GM12878 (cell line): ENCODE results near the gene ZNF239. TPM values are rescaled to one million over a fixed set of nuclear protein-coding genes. Genes with fewer than 3 reads are reported as not detected.

Experiments
- ATAC-seq: fragments of 200-7000 bp; cut with Tn5 transposase; 3 replicates; pipeline ENCODE4 v1.9.1; 2020; ENCODE audit warnings: mild to moderate bottlenecking, moderate library complexity
- BruUV-seq: library from RNA; stranded (reverse); fragments of 400-500 nt; replicated peaks from 2 replicates; lab custom pipeline; 2021; lab: Mats Ljungman, UMichigan
- CTCF ChIA-PET: fragments of 300-600 bp; sonication (Branson Sonifier 250); formaldehyde crosslinking; extraction: SDS; loops from one replicate; lab custom pipeline; 2021; ENCODE audit warnings: inconsistent platforms; lab: Yijun Ruan, JAX
- POLR2A ChIA-PET: fragments of 350-600 bp; formaldehyde crosslinking; extraction: SDS; loops from one replicate; lab custom pipeline; 2021; ENCODE audit warnings: inconsistent platforms; lab: Charles Lee
- RAD21 ChIA-PET: fragments of 300-600 bp; sonication (Branson Sonifier 250); formaldehyde crosslinking; loops from one replicate; lab custom pipeline; 2023; ENCODE audit warnings: antibody characterized with exemption; ENCODE audit not compliant: unreplicated experiment; lab: Charles Lee
- SMC1A ChIA-PET: fragments of 300-600 bp; sonication (Branson Sonifier 250); formaldehyde crosslinking; loops from one replicate; lab custom pipeline; 2023; ENCODE audit not compliant: unreplicated experiment, uncharacterized antibody; lab: Charles Lee
- DNase-seq: peaks from one replicate; pipeline ENCODE4 v3.0.0-alpha.2; 2011; ENCODE audit warnings: low read depth, low spot score
- FAIRE-seq: peaks from 3 replicates; lab custom pipeline; 2011; peaks lifted over from hg19 to GRCh38; lab: Jason Lieb, UNC
- H2AFZ ChIP-seq: 2 replicates; pipeline ENCODE4 v1.6.0; 2011; ENCODE audit warnings: low read depth, low read length, control low read depth; ENCODE audit not compliant: control insufficient read depth
- H3K27ac ChIP-seq: 2 replicates; pipeline ENCODE4 v1.5.1; 2011; ENCODE audit warnings: control low read depth; ENCODE audit not compliant: control insufficient read depth, insufficient read depth
- H3K27me3 ChIP-seq, 2 experiments: replicated peaks in 1 of 2; 2 replicates each; pipeline versions ENCODE4 v1.6.0 to v1.6.1; 2011; ENCODE audit warnings: low read length in 1 of 2; ENCODE audit not compliant: control insufficient read depth in 2 of 2, insufficient read depth in 2 of 2
- H3K36me3 ChIP-seq, 2 experiments: 2 replicates each; pipeline ENCODE4 v1.5.1; 2011; ENCODE audit warnings: low read length in 1 of 2; ENCODE audit not compliant: control insufficient read depth in 2 of 2, insufficient read depth in 2 of 2
- H3K4me1 ChIP-seq: 2 replicates; pipeline ENCODE4 v1.6.1; 2011; ENCODE audit warnings: mild to moderate bottlenecking, low read length, moderate library complexity, mixed read lengths; ENCODE audit not compliant: control insufficient read depth, insufficient read depth
- H3K4me2 ChIP-seq: 2 replicates; pipeline ENCODE4 v1.6.0; 2011; ENCODE audit warnings: control low read depth; ENCODE audit not compliant: control insufficient read depth, insufficient read depth
- H3K4me3 ChIP-seq: fragments of 200-600 bp; sonication (generic); 2 replicates; pipeline ENCODE4 v1.5.1; 2016
- H3K79me2 ChIP-seq: 2 replicates; pipeline ENCODE4 v1.6.0; 2011; ENCODE audit warnings: low read length; ENCODE audit not compliant: control insufficient read depth, insufficient read depth
- H3K9ac ChIP-seq: 2 replicates; pipeline ENCODE4 v1.8.0; 2011; ENCODE audit warnings: low read length, control low read depth, mixed read lengths; ENCODE audit not compliant: control insufficient read depth, insufficient read depth
- H3K9me3 ChIP-seq: replicated peaks from 3 replicates; pipeline ENCODE4 v1.5.1; 2011; ENCODE audit warnings: mild to moderate bottlenecking, low read length; ENCODE audit not compliant: control insufficient read depth, insufficient read depth
- H4K20me1 ChIP-seq: 2 replicates; pipeline ENCODE4 v1.6.0; 2011; ENCODE audit not compliant: control insufficient read depth, insufficient read depth
- FOS ChIP-seq: IDR thresholded peaks from 3 replicates; pipeline ENCODE4 v1.6.1; 2011; ENCODE audit warnings: borderline replicate concordance; ENCODE audit not compliant: insufficient read length; ENCODE audit errors: extremely low read depth
- FOXK2 ChIP-seq: fragments of 450-650 bp; IDR thresholded peaks from 2 replicates; pipeline ENCODE4 v1.6.1; 2017; ENCODE audit warnings: mild to moderate bottlenecking, moderate library complexity
- KAT2A ChIP-seq: conservative IDR thresholded peaks from 2 replicates; pipeline ENCODE4 v1.6.1; 2011; ENCODE audit warnings: low read depth, low read length; ENCODE audit not compliant: control insufficient read depth
- KLF5 ChIP-seq: fragments of 450-650 bp; IDR thresholded peaks from 2 replicates; pipeline ENCODE4 v1.6.1; 2014; ENCODE audit warnings: mild to moderate bottlenecking; ENCODE audit not compliant: partially characterized antibody
- NFXL1 ChIP-seq: fragments of 450-650 bp; IDR thresholded peaks from 2 replicates; pipeline ENCODE4 v1.6.1; 2017; ENCODE audit warnings: antibody characterized with exemption, mild to moderate bottlenecking, borderline replicate concordance
- NFYA ChIP-seq: IDR thresholded peaks from 2 replicates; pipeline ENCODE4 v1.6.1; 2011; ENCODE audit warnings: low read depth, mild to moderate bottlenecking, low read length, improper control_type of control experiment, borderline replicate concordance
- RFX5 ChIP-seq: IDR thresholded peaks from 2 replicates; pipeline ENCODE4 v1.6.1; 2011; ENCODE audit warnings: low read depth, low read length, improper control_type of control experiment
- SIX5 ChIP-seq: IDR thresholded peaks from 2 replicates; pipeline ENCODE4 v1.6.1; 2011; ENCODE audit warnings: mild to moderate bottlenecking, low read depth, low read length, moderate library complexity; ENCODE audit not compliant: severe bottlenecking
- SUZ12 ChIP-seq: fragments of 200-600 bp; sonication (generic); IDR thresholded peaks from one replicate; pipeline ENCODE4 v1.6.1; 2018; ENCODE audit warnings: antibody characterized with exemption, mild to moderate bottlenecking; ENCODE audit not compliant: unreplicated experiment
- USF2 ChIP-seq: IDR thresholded peaks from 2 replicates; pipeline ENCODE4 v1.6.1; 2011; ENCODE audit warnings: low read depth, low read length, improper control_type of control experiment, borderline replicate concordance
- WGBS: methylation state at CpG from one replicate; pipeline ENCODE4 v1.1.6; 2016; ENCODE audit warnings: low lambda C conversion rate; ENCODE audit not compliant: insufficient replicate concordance, insufficient coverage; ENCODE audit errors: missing lambda C conversion rate; 5-methylcytosine and 5-hydroxymethylcytosine counted together
- in situ Hi-C: fragments of 300-500 bp; cut with MboI; formaldehyde crosslinking; loops from 9 replicates; pipeline ENCODE4 v1.14.3; 2018; ENCODE audit warnings: mixed read lengths
- intact Hi-C: fragments of 100-400 bp; cut with micrococcal nuclease; formaldehyde crosslinking; loops from one replicate; pipeline ENCODE4 v1.14.2; 2022; ENCODE audit not compliant: unreplicated experiment
- polyA plus RNA-seq, 11 experiments: library from polyadenylated mRNA; depleted of rRNA in 4 of 11; unstranded in 6 of 11; stranded (reverse) in 5 of 11; fragments of >200 nt; fragmentation: Nextera tagmentation in 4 of 11; fragmentation: Illumina TruSeq in 1 of 11; extraction: Ambion mirVana in 4 of 11; extraction: Trizol in 1 of 11; gene quantifications; 1 replicate in 1 of 11; 2 replicates in 10 of 11; pipeline versions ENCODE4 v1.2.1 to v1.2.3, GENCODE V29; 2011 to 2016; ENCODE audit warnings: inconsistent platforms in 2 of 11, missing spikeins in 2 of 11, low read depth in 1 of 11
- total RNA-seq, 4 experiments: library from RNA; depleted of rRNA in 3 of 4; stranded (reverse); fragments of >200 nt in 3 of 4; fragmentation: Illumina TruSeq in 1 of 4; extraction: Trizol in 1 of 4; gene quantifications; 2 replicates each; pipeline versions ENCODE4 v1.2.1 to v1.2.3, GENCODE V29; 2013 to 2021
- TF ChIP-seq, protein P1 (sequence below): IDR thresholded peaks from 2 replicates; pipeline ENCODE4 v1.6.1; 2012; ENCODE audit warnings: low read depth, low read length, improper control_type of control experiment

ZNF239 gene
- total and polyA plus RNA-seq, 10 of the 15 experiments (the other 5 are each of a cell fraction or from before 2014, with no cell fraction given): 0.12 to 0.75 (median 0.43) TPM

- DNase-seq: no peak
- TF ChIP-seq SUZ12 (no peak), USF2 (no peak), NFXL1 (no peak), FOS (no peak), KLF5 (no peak), FOXK2 (no peak), SIX5 (no peak), KAT2A (no peak), NFYA (no peak), RFX5 (no peak)
- TF ChIP-seq, protein P1, sequence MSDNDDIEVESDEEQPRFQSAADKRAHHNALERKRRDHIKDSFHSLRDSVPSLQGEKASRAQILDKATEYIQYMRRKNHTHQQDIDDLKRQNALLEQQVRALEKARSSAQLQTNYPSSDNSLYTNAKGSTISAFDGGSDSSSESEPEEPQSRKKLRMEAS: no peak
- TF ChIP-seq, all 136 proteins: peak for 0
Observed at GRCh38 chr10:43573250-43574000, 991 bp downstream of the ZNF239 start.

More at GRCh38 chr10:43573250-43574000, 991 bp downstream of the ZNF239 start:
- intact Hi-C loops: no loop called here
- no peaks in the 10 kb centered on the region for H3K36me3 ChIP-seq
- no peak for FAIRE-seq
- H3K4me2 ChIP-seq: no peak overlapping the region; the same call in 1 of the 2 replicates
- ChIA-PET CTCF (interaction anchor here (1.0 kb wide), 1 partner anchor 13 kb away, joined by 3 read pairs; no protein-coding TSS in a partner anchor), POLR2A (no interaction called here), RAD21 (interaction anchor here (1.3 kb wide), 1 partner anchor 22 kb away, joined by 4 read pairs; no protein-coding TSS in a partner anchor), SMC1A (interaction anchor here (1.2 kb wide), 1 partner anchor 22 kb away, joined by 3 read pairs; no protein-coding TSS in a partner anchor)
- H3K9ac ChIP-seq: no peak overlapping the region
- ATAC-seq: no peak
- no peaks in the 10 kb centered on the region for H4K20me1 ChIP-seq
- WGBS: 96% methylated on average over 14 of the region's 14 CpGs
- no peak overlapping the region for H2AFZ ChIP-seq
- peaks cover 4% of the 10 kb centered on the region for H3K9me3 ChIP-seq
- in situ Hi-C loops: no loop called here
- no peaks in the 10 kb centered on the region for H3K4me1 ChIP-seq
- peak overlapping the region; percentile 38; the same call in 1 of the 2 replicates for H3K4me3 ChIP-seq
- no peak overlapping the region for H3K27ac ChIP-seq
- H3K27me3 ChIP-seq: no peaks in the 10 kb centered on the region
- BruUV-seq: TSS peak; percentile 52
- no peaks in the 10 kb centered on the region for H3K79me2 ChIP-seq
